Measurements from ENCODE around the gene DNAAF5. TPM values are rescaled to one million over a fixed set of nuclear protein-coding genes. Genes with fewer than 3 reads are reported as not detected.

DNAAF5 gene
- total and polyA plus RNA-seq, 12 donors = 10.4 to 30.0 (median 24.7) TPM

GRCh38 chr7:685540-685939 is 41.0 kb upstream of the DNAAF5 start:
- WGBS, 2 donors = 94 to 97% methylated on average over 1 of the region's 1 CpG
- DNase-seq (no peak), ATAC-seq (no peak)
- intact Hi-C loops (cut with DNase I) = no loop called here
- H3K4me1 ChIP-seq = no peaks in the 10 kb centered on the region
- no peak overlapping the region for H3K4me3 ChIP-seq
- no peak overlapping the region for H3K27ac ChIP-seq
- peaks cover 0 to 7% (median 0%) of the 10 kb centered on the region in 9 donors for H3K36me3 ChIP-seq
- H3K9me3 ChIP-seq = peaks cover 0 to 61% (median 32%) of the 10 kb centered on the region in 11 donors
- no peaks in the 10 kb centered on the region for H3K27me3 ChIP-seq
- TF ChIP-seq CTCF (IDR thresholded peaks at IDR 0.05) = no peak

- no peak overlapping the region for H3K27ac ChIP-seq
- H3K27me3 ChIP-seq = no peaks in the 10 kb centered on the region
- no peak for ATAC-seq
- intact Hi-C loops (cut with DNase I) = no loop called here
- H3K9me3 ChIP-seq = peaks cover 0 to 51% (median 27%) of the 10 kb centered on the region in 11 donors
- no peak for DNase-seq
- 97% methylated on average over 27 of the region's 27 CpGs for WGBS, 2 donors
- no peak for TF ChIP-seq CTCF (IDR thresholded peaks at IDR 0.05)
- peaks cover 0 to 7% (median 0%) of the 10 kb centered on the region in 9 donors for H3K36me3 ChIP-seq
- no peak overlapping the region for H3K4me3 ChIP-seq
- H3K4me1 ChIP-seq = no peaks in the 10 kb centered on the region
Measured at GRCh38 chr7:690478-691360, 35.8 kb upstream of the DNAAF5 start.

GRCh38 chr7:691361-692045 is 35.0 kb upstream of the DNAAF5 start:
- TF ChIP-seq CTCF (IDR thresholded peaks at IDR 0.05) = no peak

DNA sequence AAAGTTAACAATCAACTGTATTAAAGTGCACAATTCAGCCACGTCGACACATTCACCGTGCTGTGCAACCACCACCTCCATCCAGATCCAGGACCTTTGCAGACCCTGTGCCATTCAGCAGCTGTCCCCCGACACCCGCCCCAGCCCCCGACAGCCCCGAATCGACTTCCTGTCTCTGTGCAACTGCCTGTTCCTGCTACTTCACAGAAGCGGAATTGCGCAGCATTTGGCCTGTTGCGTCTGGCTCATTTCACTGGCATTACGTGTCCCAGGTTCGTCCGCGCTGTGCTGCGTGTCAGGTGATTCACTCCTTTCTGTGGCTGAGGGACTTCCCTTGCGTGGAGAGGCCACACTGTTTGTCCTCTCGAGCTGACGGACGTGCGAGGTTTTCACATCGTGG is 33.2 kb upstream of the DNAAF5 start:
- DNase-seq (no peak), ATAC-seq (no peak)
- H3K36me3 ChIP-seq = peaks cover 0 to 7% (median 0%) of the 10 kb centered on the region in 9 donors
- intact Hi-C loops (cut with DNase I) = no loop called here
- no peak for TF ChIP-seq CTCF (IDR thresholded peaks at IDR 0.05)
- no peak overlapping the region for H3K4me3 ChIP-seq
- H3K27me3 ChIP-seq = no peaks in the 10 kb centered on the region
- peaks cover 0 to 18% (median 9%) of the 10 kb centered on the region in 9 donors for H3K4me1 ChIP-seq
- peaks cover 0 to 26% (median 8%) of the 10 kb centered on the region in 11 donors for H3K9me3 ChIP-seq
- 95 to 97% methylated on average over 22 of the region's 22 CpGs for WGBS, 2 donors
- no peak overlapping the region for H3K27ac ChIP-seq

More at GRCh38 chr7:691361-692045, 35.0 kb upstream of the DNAAF5 start:
- DNase-seq (no peak), ATAC-seq (no peak)
- Histone ChIP-seq H3K27me3 (no peaks in the 10 kb centered on the region), H3K27ac (no peak overlapping the region), H3K36me3 (peaks cover 0 to 7% (median 0%) of the 10 kb centered on the region in 9 donors), H3K4me1 (peaks cover 0 to 4% (median 0%) of the 10 kb centered on the region in 9 donors), H3K4me3 (no peak overlapping the region), H3K9me3 (peaks cover 0 to 43% (median 20%) of the 10 kb centered on the region in 11 donors)
- intact Hi-C loops (cut with DNase I) = no loop called here
- WGBS, 2 donors = 95 to 96% methylated on average over 25 of the region's 25 CpGs

All from heart right ventricle (tissue), 16 donors.